SH-SY5Y (cell line): ENCODE results near the gene FBN1.

Experiments
- GATA2 ChIP-seq: IDR thresholded peaks from 2 replicates; pipeline ENCODE4 v1.6.1; 2011; ENCODE audit warnings: mild to moderate bottlenecking, low read depth, low read length
- GATA3 ChIP-seq: IDR thresholded peaks from 2 replicates; pipeline ENCODE4 v1.6.1; 2011; ENCODE audit warnings: low read depth, mild to moderate bottlenecking, low read length, moderate library complexity

DNA sequence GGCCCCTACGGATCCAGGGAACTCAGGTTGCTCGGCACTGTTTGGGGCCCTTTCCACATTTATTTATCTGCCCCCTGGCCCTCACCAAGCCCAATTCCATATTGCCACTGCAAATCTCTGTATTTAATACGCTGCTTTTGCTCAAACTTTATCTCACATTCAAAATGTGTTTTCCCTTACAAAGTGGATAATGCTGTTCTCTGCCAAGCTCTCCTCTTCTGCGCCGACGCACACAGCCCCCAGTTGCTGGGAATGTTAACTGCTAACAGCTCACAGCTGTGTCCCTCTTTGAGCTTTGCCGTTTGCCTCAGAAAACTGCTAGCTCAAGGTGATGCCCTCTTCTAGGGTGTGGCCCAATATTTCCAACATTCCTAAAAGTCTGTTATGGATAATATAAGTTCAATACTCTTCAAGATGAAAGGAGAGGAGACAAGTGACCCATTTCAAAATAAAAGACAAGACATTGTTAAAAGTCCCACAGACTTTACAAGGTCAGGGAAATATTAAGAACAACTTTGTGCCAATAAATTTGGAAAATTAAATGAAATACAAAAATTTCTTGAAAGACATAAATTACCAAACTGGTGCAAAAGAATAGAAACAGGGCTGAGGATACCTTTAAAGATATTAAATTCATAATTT lies 12.6 kb upstream of the FBN1 start:
- TF ChIP-seq GATA2 (peak; percentile 32; the same call in 1 of the 2 replicates), GATA3 (no peak)
